Muscle of leg (tissue), 11 donors: ENCODE results near the gene PSMA5. TPM values are rescaled to one million over a fixed set of nuclear protein-coding genes. Genes with fewer than 3 reads are reported as not detected.
"Not testable (repeated sequence)": the region's sequence is repeated elsewhere in the genome, so short reads cannot be mapped to it uniquely, and the experiment has no call there.

Experiments used
- DNase-seq: peaks from one replicate; pipeline ENCODE4 v3.0.0; 2013
- H3K27ac ChIP-seq: one replicate; pipeline ENCODE4 v1.5.1; 2013; ENCODE audit warnings: mild to moderate bottlenecking, low read length, control low read depth
- H3K27me3 ChIP-seq: one replicate; pipeline ENCODE4 v1.6.1; 2013; ENCODE audit warnings: low read length; ENCODE audit not compliant: control insufficient read depth, insufficient read depth
- H3K36me3 ChIP-seq: one replicate; pipeline ENCODE4 v1.6.1; 2013; ENCODE audit warnings: low read length; ENCODE audit not compliant: control insufficient read depth, insufficient read depth
- H3K4me1 ChIP-seq: one replicate; pipeline ENCODE4 v1.6.1; 2013; ENCODE audit warnings: low read length; ENCODE audit not compliant: control insufficient read depth, insufficient read depth
- H3K4me3 ChIP-seq: one replicate; pipeline ENCODE4 v1.5.1; 2013; ENCODE audit warnings: low read length, control low read depth
- H3K9me3 ChIP-seq: replicated peaks from 2 replicates; pipeline ENCODE4 v1.6.1; 2013; ENCODE audit warnings: low read depth, low read length; ENCODE audit not compliant: control insufficient read depth
- WGBS: methylation state at CpG from one replicate; pipeline ENCODE4 v1.1.5; 2013; ENCODE audit warnings: missing lambda C conversion rate; ENCODE audit not compliant: insufficient coverage; 5-methylcytosine and 5-hydroxymethylcytosine counted together
- polyA plus RNA-seq, 8 donors: library from polyadenylated mRNA; unstranded; fragments of 120-200 nt; gene quantifications; one replicate each; pipeline versions ENCODE4 v1.2.1 to v1.2.3, GENCODE V29; 2013; ENCODE audit warnings: inconsistent platforms in 1 of 8, low replicate concordance in 1 of 8; ENCODE audit not compliant: insufficient read length in 8 of 8, insufficient read depth in 1 of 8
- total RNA-seq: library from RNA; stranded (reverse); fragments of 120-200 nt; gene quantifications from one replicate; pipeline ENCODE4 v1.2.4, GENCODE V29; 2013

The PSMA5 gene
- total and polyA plus RNA-seq, 9 donors: 62.8 to 95.9 (median 80.6) TPM

- H3K4me3 ChIP-seq: peak overlapping the region; percentile 48
- peaks cover 61% of the 10 kb centered on the region for H3K27me3 ChIP-seq
- H3K9me3 ChIP-seq: no peaks in the 10 kb centered on the region
- no peaks in the 10 kb centered on the region for H3K36me3 ChIP-seq
- peaks cover 14% of the 10 kb centered on the region for H3K4me1 ChIP-seq
- peak overlapping the region; percentile 85 for H3K27ac ChIP-seq
- WGBS: 18% methylated on average over 7 of the region's 23 CpGs
- DNase-seq: peak; percentile 76
Measured at GRCh38 chr1:109467301-109467777, 41.1 kb upstream of the PSMA5 start.

GRCh38 chr1:109466452-109467300 is 40.4 kb upstream of the PSMA5 start, which contains the start of gene SYPL2:
Gene SYPL2, plus strand, starts transcription at chr1:109466546. Its CDS starts 298 bp downstream, at chr1:109466844.
- H3K9me3 ChIP-seq: no peaks in the 10 kb centered on the region
- peak within 1 kb of the TSS; percentile 91 for H3K27ac ChIP-seq
- peak within 1 kb of the TSS; percentile 54 for H3K4me3 ChIP-seq
- under 1% methylated on average over 75 of the region's 88 CpGs for WGBS
- no peaks in the 10 kb centered on the region for H3K36me3 ChIP-seq
- H3K27me3 ChIP-seq: peaks cover 64% of the 10 kb centered on the region
- peaks cover 10% of the 10 kb centered on the region for H3K4me1 ChIP-seq
- peak; percentile 65 for DNase-seq

- 2% methylated on average over 21 of the region's 24 CpGs for WGBS
- Histone ChIP-seq H3K4me1 (peaks cover 10% of the 10 kb centered on the region), H3K4me3 (peak overlapping the region; percentile 54), H3K27ac (peak overlapping the region; percentile 70), H3K9me3 (no peaks in the 10 kb centered on the region), H3K27me3 (peaks cover 67% of the 10 kb centered on the region), H3K36me3 (no peaks in the 10 kb centered on the region)
- no peak for DNase-seq
Measured at GRCh38 chr1:109466125-109466451, 39.8 kb upstream of the PSMA5 start.

- no peaks in the 10 kb centered on the region for H3K9me3 ChIP-seq
- DNase-seq: no peak
- no CpG with 5 or more reads among the region's 4 CpGs for WGBS
- H3K27me3 ChIP-seq: peaks cover 22% of the 10 kb centered on the region
- no peak overlapping the region for H3K27ac ChIP-seq
- no peaks in the 10 kb centered on the region for H3K36me3 ChIP-seq
- no peak overlapping the region for H3K4me3 ChIP-seq
- H3K4me1 ChIP-seq: no peaks in the 10 kb centered on the region
Measured at GRCh38 chr1:109457819-109458218, 31.6 kb upstream of the PSMA5 start.

- DNase-seq: no peak
- H3K27ac ChIP-seq: no peak overlapping the region
- H3K27me3 ChIP-seq: peaks cover 7% of the 10 kb centered on the region
- no CpG with 5 or more reads among the region's 1 CpG for WGBS
- H3K4me1 ChIP-seq: no peaks in the 10 kb centered on the region
- H3K36me3 ChIP-seq: no peaks in the 10 kb centered on the region
- H3K4me3 ChIP-seq: no peak overlapping the region
- no peaks in the 10 kb centered on the region for H3K9me3 ChIP-seq
Measured at GRCh38 chr1:109454497-109455133, 28.4 kb upstream of the PSMA5 start.

- no peaks in the 10 kb centered on the region for H3K4me1 ChIP-seq
- no peak overlapping the region for H3K27ac ChIP-seq
- no peak overlapping the region for H3K4me3 ChIP-seq
- no peak for DNase-seq
- no peaks in the 10 kb centered on the region for H3K9me3 ChIP-seq
- 61% methylated on average over 4 of the region's 4 CpGs for WGBS
- H3K27me3 ChIP-seq: peaks cover 14% of the 10 kb centered on the region
- no peaks in the 10 kb centered on the region for H3K36me3 ChIP-seq
Measured at GRCh38 chr1:109447524-109447923, 21.3 kb upstream of the PSMA5 start.

- DNase-seq, H3K27ac ChIP-seq, H3K4me1 ChIP-seq, H3K9me3 ChIP-seq, H3K4me3 ChIP-seq, H3K36me3 ChIP-seq: not testable (repeated sequence)
- 71% methylated on average over 3 of the region's 11 CpGs for WGBS
- H3K27me3 ChIP-seq: peaks cover 14% of the 10 kb centered on the region
Measured at GRCh38 chr1:109445949-109446695, 19.9 kb upstream of the PSMA5 start.

GRCh38 chr1:109444346-109444745 is 18.1 kb upstream of the PSMA5 start:
- no peaks in the 10 kb centered on the region for H3K9me3 ChIP-seq
- no peaks in the 10 kb centered on the region for H3K4me1 ChIP-seq
- peaks cover 10% of the 10 kb centered on the region for H3K27me3 ChIP-seq
- no peak overlapping the region for H3K27ac ChIP-seq
- no peaks in the 10 kb centered on the region for H3K36me3 ChIP-seq
- DNase-seq: peak; percentile 63
- H3K4me3 ChIP-seq: no peak overlapping the region
- no CpG with 5 or more reads among the region's 1 CpG for WGBS

- Histone ChIP-seq H3K4me1 (no peaks in the 10 kb centered on the region), H3K9me3 (no peaks in the 10 kb centered on the region), H3K36me3 (no peaks in the 10 kb centered on the region), H3K4me3 (no peak overlapping the region), H3K27ac (no peak overlapping the region), H3K27me3 (peaks cover 10% of the 10 kb centered on the region)
- DNase-seq: no peak
- WGBS: 10% methylated on average over 1 of the region's 2 CpGs
Measured at GRCh38 chr1:109443476-109443875, 17.2 kb upstream of the PSMA5 start.

GRCh38 chr1:109441069-109441468 is 14.8 kb upstream of the PSMA5 start:
- no peak for DNase-seq
- Histone ChIP-seq H3K27me3 (peaks cover 7% of the 10 kb centered on the region), H3K9me3 (no peaks in the 10 kb centered on the region), H3K36me3 (no peaks in the 10 kb centered on the region), H3K27ac (no peak overlapping the region), H3K4me3 (no peak overlapping the region), H3K4me1 (no peaks in the 10 kb centered on the region)
- 75% methylated on average over 1 of the region's 1 CpG for WGBS
